ENCODE data around the gene CNBD2.

The CNBD2 gene

GRCh38 chr20:35981969-35982368 lies 13.6 kb downstream of the CNBD2 start:
- no peak for TF ChIP-seq SIN3A (IDR thresholded peaks at IDR 0.05; ENCODE audit: borderline replicate concordance, insufficient read depth, low read length)
- TF ChIP-seq REST (IDR thresholded peaks at IDR 0.05; ENCODE audit: insufficient read depth in 1 of 2, low read depth in 2 of 2, low read length in 2 of 2): no peak
- no peak for TF ChIP-seq TAF1 (IDR thresholded peaks at IDR 0.05; ENCODE audit: borderline replicate concordance, insufficient read depth, low read length)
- TF ChIP-seq FOXP2 (optimal IDR thresholded peaks at IDR 0.05; ENCODE audit: borderline replicate concordance, extremely low read depth, extremely low read length, insufficient read depth): no peak
- no peak for TF ChIP-seq POLR2AphosphoS5 (IDR thresholded peaks at IDR 0.05; ENCODE audit: low read depth, low read length)

DNA sequence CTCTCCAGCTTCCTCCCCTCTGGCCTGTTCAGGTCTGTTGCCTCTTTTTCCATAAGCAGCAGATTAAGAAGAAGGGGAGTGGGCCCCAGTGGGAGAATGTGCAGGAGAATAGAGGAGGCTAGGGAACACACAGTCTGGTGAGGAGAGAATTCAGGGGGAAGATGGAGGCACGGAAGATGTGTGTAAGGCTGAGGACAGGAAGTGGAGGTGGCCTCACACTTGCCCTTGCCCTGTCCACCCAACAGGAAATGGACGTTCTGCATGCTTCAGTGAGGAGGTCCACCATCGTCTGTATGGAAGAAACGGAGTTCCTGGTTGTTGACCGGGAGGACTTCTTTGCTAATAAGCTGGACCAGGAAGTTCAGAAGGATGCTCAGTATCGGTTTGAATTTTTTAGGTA lies 16.0 kb downstream of the CNBD2 start:
- TF ChIP-seq POLR2AphosphoS5 (IDR thresholded peaks at IDR 0.05; ENCODE audit: low read depth, low read length): no peak
- TF ChIP-seq SIN3A (IDR thresholded peaks at IDR 0.05; ENCODE audit: borderline replicate concordance, insufficient read depth, low read length): no peak
- no peak for TF ChIP-seq FOXP2 (optimal IDR thresholded peaks at IDR 0.05; ENCODE audit: borderline replicate concordance, extremely low read depth, extremely low read length, insufficient read depth)
- TF ChIP-seq REST (IDR thresholded peaks at IDR 0.05; ENCODE audit: insufficient read depth in 1 of 2, low read depth in 2 of 2, low read length in 2 of 2): no peak
- TF ChIP-seq TAF1 (IDR thresholded peaks at IDR 0.05; ENCODE audit: borderline replicate concordance, insufficient read depth, low read length): no peak

GRCh38 chr20:35985806-35986205 lies 17.4 kb downstream of the CNBD2 start:
- TF ChIP-seq POLR2AphosphoS5 (IDR thresholded peaks at IDR 0.05; ENCODE audit: low read depth, low read length) (no peak), REST (IDR thresholded peaks at IDR 0.05; ENCODE audit: insufficient read depth in 1 of 2, low read depth in 2 of 2, low read length in 2 of 2) (no peak), FOXP2 (optimal IDR thresholded peaks at IDR 0.05; ENCODE audit: borderline replicate concordance, extremely low read depth, extremely low read length, insufficient read depth) (no peak), SIN3A (IDR thresholded peaks at IDR 0.05; ENCODE audit: borderline replicate concordance, insufficient read depth, low read length) (no peak), TAF1 (IDR thresholded peaks at IDR 0.05; ENCODE audit: borderline replicate concordance, insufficient read depth, low read length) (no peak)

GRCh38 chr20:35988910-35989463 lies 20.6 kb downstream of the CNBD2 start:
- TF ChIP-seq FOXP2 (optimal IDR thresholded peaks at IDR 0.05; ENCODE audit: borderline replicate concordance, extremely low read depth, extremely low read length, insufficient read depth) (no peak), SIN3A (IDR thresholded peaks at IDR 0.05; ENCODE audit: borderline replicate concordance, insufficient read depth, low read length) (no peak), TAF1 (IDR thresholded peaks at IDR 0.05; ENCODE audit: borderline replicate concordance, insufficient read depth, low read length) (no peak), POLR2AphosphoS5 (IDR thresholded peaks at IDR 0.05; ENCODE audit: low read depth, low read length) (no peak), REST (IDR thresholded peaks at IDR 0.05; ENCODE audit: insufficient read depth in 1 of 2, low read depth in 2 of 2, low read length in 2 of 2) (no peak)

All from PFSK-1 (cell line).